Activated CD8-positive, alpha-beta memory T cell treated with anti-CD3 and anti-CD28 coated beads, Interleukin-2, amount 50 U/mL, for 4 hours (primary cell): ENCODE measurements around the gene ENPEP.

Experiments used
- DNase-seq: peaks from one replicate; pipeline ENCODE4 v3.0.0-alpha.2; 2020

ENPEP gene

GRCh38 chr4:110609044-110609750 lies 133.2 kb downstream of the ENPEP start:
- no peak for DNase-seq

DNA sequence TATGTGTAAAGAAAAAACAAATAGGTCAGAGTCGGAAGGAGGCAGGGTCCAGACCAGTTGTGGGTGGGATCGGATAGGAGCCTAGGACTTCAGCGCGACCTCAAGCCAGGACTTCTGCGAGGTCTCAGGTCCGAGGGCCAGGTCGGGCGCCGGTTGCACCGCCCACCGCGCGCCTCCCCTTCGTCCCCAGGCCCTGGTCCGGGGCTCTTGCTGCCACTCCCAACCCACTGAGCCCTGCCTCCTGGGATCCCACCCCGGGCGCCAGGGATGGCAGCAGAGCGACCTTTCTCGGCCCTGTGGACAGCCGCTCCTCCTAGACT lies 134.6 kb downstream of the ENPEP start:
- no peak for DNase-seq

DNA sequence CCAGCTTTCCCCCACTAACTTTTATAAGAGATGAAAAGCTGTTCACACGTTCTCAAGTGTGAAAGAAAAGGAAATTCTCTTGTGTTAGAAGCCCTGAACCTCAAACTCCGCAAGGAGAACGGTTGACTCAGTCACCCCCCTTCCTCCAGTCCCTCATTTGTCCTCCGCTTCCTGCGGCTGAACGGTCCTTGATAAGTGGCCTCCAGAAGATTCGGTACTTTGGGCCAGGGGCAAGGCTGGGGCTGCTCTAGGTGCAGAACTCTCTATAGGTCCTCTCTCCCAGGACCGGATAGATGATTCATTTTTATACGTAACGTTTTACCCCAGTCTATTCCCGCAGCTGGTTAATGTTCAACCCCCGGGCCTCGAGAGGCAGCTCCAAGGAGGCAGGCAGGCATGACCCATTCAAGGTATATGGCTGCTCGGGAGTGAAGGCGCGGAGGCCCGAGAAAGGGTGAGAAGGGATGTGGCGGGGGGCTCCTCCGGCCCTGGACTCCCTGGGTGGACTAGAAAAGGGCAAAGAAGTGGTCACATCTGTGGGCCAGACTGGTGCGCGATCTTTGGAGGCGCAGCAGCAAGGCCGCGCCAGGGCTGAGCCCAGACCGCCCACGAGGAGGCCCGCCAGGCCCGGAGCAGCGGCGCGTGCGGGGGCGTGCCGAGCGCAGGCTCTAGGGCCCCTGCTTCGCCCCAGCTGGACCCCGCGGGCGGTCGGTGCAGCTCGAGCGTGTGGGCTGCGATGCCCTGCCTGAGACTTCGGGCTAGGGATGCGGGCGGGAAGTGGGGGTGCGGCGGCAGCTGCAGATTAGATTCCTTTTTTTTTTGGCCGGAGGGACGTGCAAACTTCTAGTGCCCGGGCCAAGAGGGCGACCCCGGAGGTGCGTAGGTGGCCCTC lies 135.2 kb downstream of the ENPEP start:
- DNase-seq = no peak

GRCh38 chr4:110611968-110612447 lies 136.1 kb downstream of the ENPEP start:
- DNase-seq = no peak

GRCh38 chr4:110612631-110613269 lies 136.8 kb downstream of the ENPEP start:
- no peak for DNase-seq

DNA sequence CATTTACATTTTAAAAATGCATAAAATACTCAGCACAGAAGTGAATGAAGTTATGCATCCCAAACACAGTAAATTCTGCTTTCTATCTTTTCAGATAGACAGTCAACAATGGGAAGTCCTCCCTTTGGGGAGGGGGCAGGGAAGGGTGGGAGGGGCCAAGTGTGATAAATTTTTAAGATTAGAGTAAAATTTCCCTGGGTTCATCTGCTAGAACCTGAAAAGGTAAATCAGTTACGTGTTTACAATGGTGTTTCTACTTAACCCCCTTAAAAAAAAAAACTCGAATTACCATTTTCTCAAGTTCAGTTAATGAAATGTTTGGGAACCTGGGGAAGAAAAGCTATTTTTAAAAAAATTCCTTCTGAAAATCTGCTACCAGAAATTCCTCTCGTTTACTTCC lies 137.8 kb downstream of the ENPEP start:
- no peak for DNase-seq

GRCh38 chr4:110614173-110614963 lies 138.4 kb downstream of the ENPEP start:
- no peak for DNase-seq
